HEK293 (cell line): Measurements from ENCODE around the gene FKBP4.

Experiments
- CTCF ChIA-PET: fragments of 350-600 bp; formaldehyde crosslinking; extraction: SDS; loops from one replicate; lab custom pipeline; 2021; ENCODE audit warnings: antibody characterized with exemption; lab: Yijun Ruan, JAX
- POLR2A ChIA-PET: fragments of 300-600 bp; formaldehyde crosslinking; extraction: SDS; loops from one replicate; lab custom pipeline; 2020; ENCODE audit warnings: antibody characterized with exemption, inconsistent platforms; lab: Yijun Ruan, JAX
- H3K27ac ChIP-seq: fragments of 200-500 bp; sonication (Bioruptor generic); 2 replicates; pipeline ENCODE4 v1.5.1; 2014; ENCODE audit warnings: low read depth, low read length, control low read depth, inconsistent platforms; ENCODE audit errors: extremely low read depth
- H3K36me3 ChIP-seq, 2 experiments: fragments of 200-500 bp in 1 of 2; sonication (Bioruptor generic) in 1 of 2; 1 replicate in 1 of 2; 2 replicates in 1 of 2; pipeline ENCODE4 v1.5.1; 2014 to 2017; ENCODE audit warnings: inconsistent platforms in 2 of 2, low read length in 2 of 2; ENCODE audit not compliant: control insufficient read depth in 2 of 2, insufficient read depth in 1 of 2
- H3K4me1 ChIP-seq: fragments of 200-500 bp; sonication (Bioruptor generic); 2 replicates; pipeline ENCODE4 v1.5.1; 2014; ENCODE audit warnings: mild to moderate bottlenecking, low read length, inconsistent platforms; ENCODE audit not compliant: control insufficient read depth, insufficient read depth
- H3K4me3 ChIP-seq: 2 replicates; pipeline ENCODE4 v1.5.1; 2011; ENCODE audit warnings: low read depth, mild to moderate bottlenecking, control low read depth, low read length, moderate library complexity
- H3K9me3 ChIP-seq: fragments of 200-500 bp; sonication (Bioruptor generic); 2 replicates; pipeline ENCODE4 v1.5.1; 2014; ENCODE audit warnings: low read depth, low read length, inconsistent platforms; ENCODE audit not compliant: control insufficient read depth, insufficient read depth
- BCL11B ChIP-seq: fragments of 450-650 bp; formaldehyde crosslinking; IDR thresholded peaks from 2 replicates; pipeline ENCODE4 v1.5.1; 2016; ENCODE audit warnings: low read depth, missing biosample characterization, missing genetic modification characterization
- GFI1B ChIP-seq: fragments of 450-650 bp; formaldehyde crosslinking; IDR thresholded peaks from 2 replicates; pipeline ENCODE4 v1.5.1; 2016; ENCODE audit warnings: missing biosample characterization, missing genetic modification characterization
- GLIS1 ChIP-seq: fragments of 450-650 bp; formaldehyde crosslinking; IDR thresholded peaks from 2 replicates; pipeline ENCODE4 v1.5.1; 2016; ENCODE audit warnings: missing biosample characterization, missing genetic modification characterization
- SCRT2 ChIP-seq: fragments of 450-650 bp; formaldehyde crosslinking; IDR thresholded peaks from 2 replicates; pipeline ENCODE4 v1.5.1; 2016; ENCODE audit warnings: missing biosample characterization, missing genetic modification characterization
- SP2 ChIP-seq: fragments of 450-650 bp; formaldehyde crosslinking; IDR thresholded peaks from 2 replicates; pipeline ENCODE4 v1.5.1; 2016; ENCODE audit warnings: missing biosample characterization, missing genetic modification characterization
- TCF7L2 ChIP-seq: IDR thresholded peaks from 2 replicates; pipeline ENCODE4 v1.6.1; 2011; ENCODE audit warnings: low read depth, mild to moderate bottlenecking, inconsistent platforms, low read length, moderate library complexity, borderline replicate concordance
- TSHZ1 ChIP-seq: fragments of 450-650 bp; formaldehyde crosslinking; IDR thresholded peaks from 2 replicates; pipeline ENCODE4 v1.5.1; 2016; ENCODE audit warnings: missing biosample characterization, missing genetic modification characterization, borderline replicate concordance
- ZBTB10 ChIP-seq: fragments of 450-650 bp; formaldehyde crosslinking; IDR thresholded peaks from 2 replicates; pipeline ENCODE4 v1.5.1; 2016; ENCODE audit warnings: missing biosample characterization, missing genetic modification characterization
- ZBTB20 ChIP-seq: fragments of 450-650 bp; formaldehyde crosslinking; IDR thresholded peaks from 2 replicates; pipeline ENCODE4 v1.5.1; 2016; ENCODE audit warnings: missing biosample characterization, missing genetic modification characterization
- ZBTB26 ChIP-seq: fragments of 450-650 bp; formaldehyde crosslinking; optimal IDR thresholded peaks from 2 replicates; pipeline ENCODE3; 2016; ENCODE audit warnings: missing biosample characterization, mild to moderate bottlenecking, missing genetic modification characterization
- ZFHX2 ChIP-seq: fragments of 450-650 bp; formaldehyde crosslinking; conservative IDR thresholded peaks from 2 replicates; pipeline ENCODE4 v1.5.1; 2016; ENCODE audit warnings: missing biosample characterization, missing genetic modification characterization
- ZFP41 ChIP-seq: fragments of 450-650 bp; formaldehyde crosslinking; IDR thresholded peaks from 2 replicates; pipeline ENCODE4 v1.5.1; 2016; ENCODE audit warnings: missing biosample characterization, missing genetic modification characterization, borderline replicate concordance
- ZNF10 ChIP-seq: fragments of 450-650 bp; formaldehyde crosslinking; IDR thresholded peaks from 2 replicates; pipeline ENCODE4 v1.5.1; 2017; ENCODE audit warnings: missing biosample characterization, missing genetic modification characterization
- ZNF138 ChIP-seq: fragments of 450-650 bp; formaldehyde crosslinking; IDR thresholded peaks from 2 replicates; pipeline ENCODE4 v1.5.1; 2016; ENCODE audit warnings: missing biosample characterization, missing genetic modification characterization, borderline replicate concordance
- ZNF157 ChIP-seq: fragments of 450-650 bp; formaldehyde crosslinking; IDR thresholded peaks from 2 replicates; pipeline ENCODE4 v1.5.1; 2016; ENCODE audit warnings: missing biosample characterization, missing genetic modification characterization
- ZNF202 ChIP-seq: fragments of 450-650 bp; formaldehyde crosslinking; IDR thresholded peaks from 2 replicates; pipeline ENCODE4 v1.5.1; 2016; ENCODE audit warnings: missing biosample characterization, missing genetic modification characterization, borderline replicate concordance
- ZNF23 ChIP-seq: fragments of 450-650 bp; formaldehyde crosslinking; IDR thresholded peaks from 2 replicates; pipeline ENCODE4 v1.5.1; 2016; ENCODE audit warnings: missing biosample characterization, missing genetic modification characterization, borderline replicate concordance
- ZNF266 ChIP-seq: fragments of 450-650 bp; formaldehyde crosslinking; IDR thresholded peaks from 2 replicates; pipeline ENCODE4 v1.5.1; 2016; ENCODE audit warnings: missing biosample characterization, missing genetic modification characterization, low read depth
- ZNF473 ChIP-seq: fragments of 450-650 bp; formaldehyde crosslinking; IDR thresholded peaks from 2 replicates; pipeline ENCODE4 v1.5.1; 2017; ENCODE audit warnings: missing biosample characterization, missing genetic modification characterization
- ZNF514 ChIP-seq: fragments of 450-650 bp; formaldehyde crosslinking; IDR thresholded peaks from 2 replicates; pipeline ENCODE4 v1.5.1; 2016; ENCODE audit warnings: missing biosample characterization, missing genetic modification characterization
- ZNF521 ChIP-seq: fragments of 450-650 bp; formaldehyde crosslinking; IDR thresholded peaks from 2 replicates; pipeline ENCODE4 v1.5.1; 2017; ENCODE audit warnings: missing biosample characterization, mild to moderate bottlenecking, missing genetic modification characterization
- ZNF560 ChIP-seq: fragments of 450-650 bp; formaldehyde crosslinking; IDR thresholded peaks from 2 replicates; pipeline ENCODE4 v1.5.1; 2017; ENCODE audit warnings: missing biosample characterization, missing genetic modification characterization, borderline replicate concordance
- ZNF610 ChIP-seq: fragments of 450-650 bp; formaldehyde crosslinking; IDR thresholded peaks from 2 replicates; pipeline ENCODE4 v1.5.1; 2016; ENCODE audit warnings: missing biosample characterization, missing genetic modification characterization, borderline replicate concordance
- ZNF658 ChIP-seq: fragments of 450-650 bp; formaldehyde crosslinking; IDR thresholded peaks from 2 replicates; pipeline ENCODE4; 2016; ENCODE audit warnings: missing biosample characterization, missing genetic modification characterization
- ZNF701 ChIP-seq: fragments of 450-650 bp; formaldehyde crosslinking; IDR thresholded peaks from 2 replicates; pipeline ENCODE4 v1.5.1; 2016; ENCODE audit warnings: missing biosample characterization, missing genetic modification characterization

The FKBP4 gene

GRCh38 chr12:2754208-2754607 lies 40.6 kb upstream of the FKBP4 start:
- no peaks in the 10 kb centered on the region for H3K4me1 ChIP-seq
- no peak overlapping the region for H3K27ac ChIP-seq
- ChIA-PET CTCF (interaction anchor here (1.8 kb wide), 1 partner anchor 14 kb away, joined by 9 read pairs; no protein-coding TSS in a partner anchor), POLR2A (interaction anchor here (0.6 kb wide), 1 partner anchor 918 kb away, joined by 3 read pairs; no protein-coding TSS in a partner anchor)
- H3K9me3 ChIP-seq, result no peaks in the 10 kb centered on the region
- no peak overlapping the region for H3K4me3 ChIP-seq
- TF ChIP-seq GFI1B (tag by site-specific recombination) (no peak), ZNF610 (tag by site-specific recombination) (no peak), ZBTB10 (tag by site-specific recombination) (no peak), ZFHX2 (tag by site-specific recombination) (no peak), ZBTB26 (tag by site-specific recombination) (no peak), TSHZ1 (tag by site-specific recombination) (no peak), SCRT2 (tag by site-specific recombination) (peak; percentile 25; the same call in 1 of the 2 replicates), ZNF266 (no peak), GLIS1 (no peak)
- H3K36me3 ChIP-seq, result no peaks in the 10 kb centered on the region

GRCh38 chr12:2756756-2757155 lies 38.0 kb upstream of the FKBP4 start:
- no peak overlapping the region for H3K27ac ChIP-seq
- no peaks in the 10 kb centered on the region for H3K9me3 ChIP-seq
- no peak overlapping the region for H3K4me3 ChIP-seq
- H3K36me3 ChIP-seq, result no peaks in the 10 kb centered on the region
- TF ChIP-seq ZNF514 (no peak), ZNF521 (tag by site-specific recombination) (no peak), ZBTB20 (tag by site-specific recombination) (no peak), ZNF10 (tag by site-specific recombination) (no peak), BCL11B (tag by site-specific recombination) (no peak), ZNF23 (tag by site-specific recombination) (no peak), TCF7L2 (no peak), ZFP41 (tag by site-specific recombination) (no peak), ZNF157 (no peak), ZNF138 (tag by site-specific recombination) (no peak), GFI1B (tag by site-specific recombination) (no peak), ZNF701 (tag by site-specific recombination) (no peak), ZNF658 (tag by site-specific recombination) (no peak), ZNF560 (no peak), SP2 (no peak), ZNF202 (no peak), ZNF473 (tag by site-specific recombination) (no peak)
- CTCF ChIA-PET, result no interaction called here
- H3K4me1 ChIP-seq, result no peaks in the 10 kb centered on the region
- POLR2A ChIA-PET, result no interaction called here
